ENCODE results near the gene MRPS14.

DNA sequence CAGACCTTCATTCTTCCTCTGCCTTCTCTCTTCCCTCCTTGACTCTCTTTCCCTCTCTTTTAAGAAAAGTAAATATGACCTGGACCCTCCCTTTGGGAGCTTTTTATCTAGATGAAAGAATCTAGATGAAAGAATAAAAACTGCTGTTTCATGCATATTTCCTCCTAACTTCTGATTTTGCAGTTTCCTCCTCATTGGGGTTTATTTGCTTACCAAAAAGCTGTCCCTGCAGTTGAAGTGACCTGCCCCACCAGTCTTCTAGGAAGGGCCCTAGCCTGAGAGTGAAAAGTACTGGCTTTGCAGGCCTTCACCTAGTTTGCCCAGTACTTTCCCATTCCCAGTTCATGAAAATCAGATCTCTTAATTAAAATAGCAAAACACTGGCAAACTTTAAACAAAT, 51.8 kb downstream of the MRPS14 start:
- TF ChIP-seq, protein P1, sequence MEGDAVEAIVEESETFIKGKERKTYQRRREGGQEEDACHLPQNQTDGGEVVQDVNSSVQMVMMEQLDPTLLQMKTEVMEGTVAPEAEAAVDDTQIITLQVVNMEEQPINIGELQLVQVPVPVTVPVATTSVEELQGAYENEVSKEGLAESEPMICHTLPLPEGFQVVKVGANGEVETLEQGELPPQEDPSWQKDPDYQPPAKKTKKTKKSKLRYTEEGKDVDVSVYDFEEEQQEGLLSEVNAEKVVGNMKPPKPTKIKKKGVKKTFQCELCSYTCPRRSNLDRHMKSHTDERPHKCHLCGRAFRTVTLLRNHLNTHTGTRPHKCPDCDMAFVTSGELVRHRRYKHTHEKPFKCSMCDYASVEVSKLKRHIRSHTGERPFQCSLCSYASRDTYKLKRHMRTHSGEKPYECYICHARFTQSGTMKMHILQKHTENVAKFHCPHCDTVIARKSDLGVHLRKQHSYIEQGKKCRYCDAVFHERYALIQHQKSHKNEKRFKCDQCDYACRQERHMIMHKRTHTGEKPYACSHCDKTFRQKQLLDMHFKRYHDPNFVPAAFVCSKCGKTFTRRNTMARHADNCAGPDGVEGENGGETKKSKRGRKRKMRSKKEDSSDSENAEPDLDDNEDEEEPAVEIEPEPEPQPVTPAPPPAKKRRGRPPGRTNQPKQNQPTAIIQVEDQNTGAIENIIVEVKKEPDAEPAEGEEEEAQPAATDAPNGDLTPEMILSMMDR (IDR thresholded peaks at IDR 0.05; ENCODE audit: insufficient read depth, low read depth, low read length): no peak
- no peak for TF ChIP-seq EZH2 (IDR thresholded peaks at IDR 0.05; ENCODE audit: insufficient read depth, low read length)
